Measurements from ENCODE around the gene RABL6.
"Not testable (repeated sequence)": the region's sequence is repeated elsewhere in the genome, so short reads cannot be mapped to it uniquely, and the experiment has no call there.

The RABL6 gene

DNA sequence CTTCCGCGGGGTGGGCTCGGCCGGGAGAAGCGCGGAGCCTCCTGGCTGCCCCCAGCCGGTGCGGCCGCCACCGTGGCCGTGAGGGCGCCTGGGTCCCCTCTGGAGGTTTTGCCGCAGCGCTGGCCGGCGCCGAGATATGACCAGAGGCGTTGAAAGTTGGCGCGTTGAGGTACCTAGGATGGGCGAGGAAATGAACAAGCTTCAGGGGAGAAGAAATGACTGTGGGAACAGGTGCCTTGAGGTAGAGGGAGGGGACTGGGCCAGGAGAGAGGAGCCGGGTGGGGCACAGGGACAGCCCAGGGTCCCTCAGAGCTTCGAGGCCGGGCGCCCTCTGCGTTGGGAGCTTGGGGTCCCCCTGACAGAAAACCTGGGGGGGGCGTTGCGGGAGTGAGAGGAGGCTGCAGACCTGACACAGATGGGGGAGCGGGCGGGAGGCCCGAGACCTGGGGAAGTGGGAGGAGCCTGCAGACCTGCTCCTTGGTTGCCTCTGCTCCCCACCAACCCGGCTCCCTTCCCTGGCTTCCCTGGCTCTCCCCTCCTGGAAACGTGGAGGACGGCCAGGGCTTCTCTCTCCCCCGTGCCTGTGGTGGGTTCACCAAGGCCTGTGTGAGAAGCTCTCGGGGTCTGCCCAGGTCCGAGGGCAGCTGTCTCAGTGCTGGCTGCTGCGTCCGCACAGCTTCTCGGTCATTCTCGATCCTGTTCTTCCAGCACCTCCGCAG, 14.2 kb downstream of the RABL6 start:
- no peak for DNase-seq

DNA sequence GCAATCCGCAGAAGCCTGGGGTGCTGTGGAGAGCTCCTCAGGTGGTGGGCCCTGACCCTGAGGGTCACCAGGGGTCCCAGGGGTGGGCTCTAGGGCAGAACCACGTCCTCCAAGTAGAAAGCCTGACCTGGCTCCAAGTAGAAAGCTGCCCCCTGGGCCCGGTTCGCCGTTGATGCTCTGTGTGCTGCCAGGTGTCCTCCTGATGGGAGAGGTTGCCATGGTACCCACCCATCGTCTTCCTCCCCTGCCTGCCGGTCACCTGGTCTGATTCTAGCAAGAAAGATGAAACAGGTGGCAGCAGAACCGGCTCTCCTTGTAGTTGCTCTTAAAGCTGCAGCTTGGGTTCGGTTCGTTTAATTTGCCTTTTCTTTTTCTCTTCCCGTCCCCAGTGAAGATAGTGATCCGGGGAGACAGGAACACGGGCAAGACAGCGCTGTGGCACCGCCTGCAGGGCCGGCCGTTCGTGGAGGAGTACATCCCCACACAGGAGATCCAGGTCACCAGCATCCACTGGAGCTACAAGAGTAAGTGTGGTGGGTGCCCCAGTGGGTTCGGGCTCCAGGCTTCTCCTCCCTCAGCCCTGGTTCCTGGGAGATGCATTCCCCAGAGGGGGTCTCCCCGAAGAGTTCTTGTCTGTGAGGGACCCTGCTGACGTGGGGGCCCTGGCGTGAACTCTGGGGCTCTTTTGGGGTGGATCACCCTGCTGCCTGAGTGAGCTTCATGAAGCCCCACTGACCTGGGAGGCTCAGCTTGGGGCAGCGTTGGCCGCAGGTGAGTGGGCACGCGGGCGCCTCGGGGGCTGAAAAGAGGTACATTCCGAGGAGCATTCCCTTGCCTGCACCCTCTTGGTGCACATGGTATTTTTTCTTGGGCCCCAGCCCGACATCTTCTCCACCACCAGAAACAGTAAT, 15.6 kb downstream of the RABL6 start:
- DNase-seq = no peak

DNA sequence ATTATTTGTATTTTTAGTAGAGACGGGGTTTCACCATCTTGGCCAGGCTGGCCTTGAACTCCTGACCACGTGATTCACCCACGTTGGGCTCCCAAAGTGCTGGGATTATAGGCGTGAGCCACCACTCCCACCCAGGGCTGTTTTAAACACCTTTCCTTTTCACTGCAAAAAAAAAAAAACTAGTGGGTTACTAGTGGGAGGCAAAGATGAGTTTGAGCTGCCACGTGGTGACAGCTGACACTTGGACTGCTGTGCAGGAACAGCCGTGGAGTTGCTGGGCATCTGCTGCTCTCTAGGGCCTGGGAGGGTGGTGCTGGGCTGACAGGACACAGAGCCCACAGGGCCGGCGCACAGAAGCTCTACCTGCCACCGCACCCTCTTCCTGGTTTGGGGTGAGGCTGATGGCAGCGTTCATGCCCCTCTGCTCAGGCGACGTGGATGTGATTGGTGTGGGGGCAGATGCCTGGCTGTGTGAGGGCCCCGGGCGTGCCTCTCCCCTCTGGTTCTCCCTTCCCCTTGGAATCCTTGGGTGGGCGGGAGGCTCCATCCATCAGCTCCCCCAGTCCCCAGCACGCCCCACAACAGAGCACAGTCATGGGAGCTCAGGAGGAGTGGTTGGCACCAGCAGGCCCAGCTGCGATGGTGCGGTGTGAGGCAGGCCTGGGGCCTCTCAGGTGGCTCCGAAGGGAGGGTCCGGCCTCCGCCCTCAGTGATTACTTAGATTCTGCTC, 16.9 kb downstream of the RABL6 start:
- DNase-seq = no peak

DNA sequence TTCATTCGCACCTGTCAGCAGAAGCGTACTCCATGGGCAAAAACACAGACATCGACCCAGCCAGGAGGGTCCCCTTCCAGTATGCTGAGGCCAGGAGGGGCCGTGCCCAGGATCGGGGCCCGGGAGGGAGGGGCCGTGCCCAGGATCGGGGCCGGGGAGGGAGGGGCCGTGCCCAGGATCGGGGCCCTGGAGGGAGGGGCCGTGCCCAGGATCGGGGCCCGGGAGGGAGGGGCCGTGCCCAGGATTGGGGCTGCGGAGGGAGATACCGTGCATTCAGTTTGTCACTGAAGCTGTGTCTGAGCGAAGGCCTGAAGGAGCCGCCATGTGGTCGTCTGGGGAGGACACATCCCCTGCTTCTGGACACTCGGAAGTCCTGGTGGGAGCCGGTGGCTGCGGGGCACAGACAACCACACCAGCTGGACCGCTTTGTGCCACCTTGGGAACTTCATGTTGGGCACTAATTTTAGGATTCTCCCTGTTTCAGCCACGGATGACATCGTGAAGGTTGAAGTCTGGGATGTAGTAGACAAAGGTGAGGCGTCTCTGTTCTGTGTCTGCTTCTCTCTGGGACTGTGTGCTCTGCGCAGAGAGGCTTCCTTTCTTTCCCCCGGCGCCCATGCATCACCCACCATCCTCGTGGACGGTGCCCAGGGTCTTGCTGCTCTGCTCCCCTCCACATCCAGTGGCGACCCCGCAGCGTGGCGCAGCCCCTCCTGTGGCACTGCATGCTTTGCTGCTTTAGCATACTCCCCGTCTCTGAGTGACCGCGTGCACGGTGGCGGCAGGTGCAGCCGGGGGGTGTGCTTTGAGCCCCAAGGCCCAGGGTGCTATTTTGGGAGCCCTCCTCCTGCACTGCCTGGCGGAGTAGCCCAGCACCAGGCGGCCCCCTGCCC, 17.8 kb downstream of the RABL6 start:
- DNase-seq = no peak

DNA sequence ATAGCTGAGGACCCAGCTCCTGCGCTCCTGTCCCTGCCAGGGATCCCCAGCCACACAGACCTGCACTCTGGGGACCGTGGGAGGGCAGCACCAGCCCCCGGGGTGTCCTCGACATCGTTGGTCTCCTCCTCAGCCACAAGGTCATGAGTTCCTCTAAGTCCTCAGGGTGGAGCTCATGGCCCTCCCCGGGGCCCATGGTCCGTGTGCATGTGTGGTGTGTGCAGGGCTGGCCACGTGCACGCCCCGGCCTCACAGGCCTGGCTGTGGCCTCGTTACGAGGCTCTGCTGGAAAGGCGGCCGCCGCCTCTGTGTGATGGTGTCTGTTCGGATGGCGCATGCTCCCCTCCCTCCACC, 18.4 kb downstream of the RABL6 start:
- DNase-seq = no peak

DNA sequence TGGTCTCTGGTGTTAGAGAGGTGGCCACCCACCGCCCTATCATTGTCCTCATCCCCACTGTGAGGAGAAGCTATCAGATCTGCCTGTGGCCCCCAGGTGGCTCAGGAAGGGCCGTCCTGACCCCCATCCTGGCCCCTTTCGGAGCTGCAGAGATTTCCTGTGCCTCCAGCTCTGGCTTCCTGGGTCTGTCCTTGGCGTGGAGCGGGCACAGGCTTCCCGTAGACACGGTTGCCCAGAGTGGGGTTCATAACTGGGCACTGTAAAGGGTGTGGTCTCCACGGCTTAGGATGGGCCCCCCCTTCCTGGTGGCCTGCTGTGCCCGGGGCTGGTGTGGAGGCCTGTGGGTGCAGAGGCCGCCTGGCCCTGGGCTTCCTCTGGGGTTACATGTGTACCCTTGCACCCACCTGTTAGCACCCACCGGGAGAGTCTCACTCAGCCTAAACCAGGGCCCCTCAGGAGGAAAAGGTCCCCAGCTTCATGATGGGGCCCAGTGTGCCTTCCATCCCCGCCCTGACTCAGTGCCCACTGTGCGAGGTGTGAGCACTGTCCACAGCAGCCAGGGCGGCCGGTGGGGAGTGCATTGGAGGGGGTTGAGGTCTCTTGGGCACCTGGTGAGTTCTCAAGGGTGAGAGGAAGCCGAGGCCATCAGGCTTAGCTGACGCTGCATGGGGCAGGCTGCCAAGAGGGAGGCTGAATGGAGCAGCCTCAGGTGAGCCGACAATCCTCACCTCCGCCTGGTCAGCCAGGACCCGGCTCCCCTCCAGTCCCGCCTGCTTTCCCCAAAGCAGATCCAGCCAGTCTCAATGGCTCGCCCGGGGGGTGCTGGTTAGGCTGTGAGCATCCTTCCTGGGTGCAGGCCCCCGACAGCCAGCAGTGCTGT, 19.2 kb downstream of the RABL6 start:
- DNase-seq = no peak

DNA sequence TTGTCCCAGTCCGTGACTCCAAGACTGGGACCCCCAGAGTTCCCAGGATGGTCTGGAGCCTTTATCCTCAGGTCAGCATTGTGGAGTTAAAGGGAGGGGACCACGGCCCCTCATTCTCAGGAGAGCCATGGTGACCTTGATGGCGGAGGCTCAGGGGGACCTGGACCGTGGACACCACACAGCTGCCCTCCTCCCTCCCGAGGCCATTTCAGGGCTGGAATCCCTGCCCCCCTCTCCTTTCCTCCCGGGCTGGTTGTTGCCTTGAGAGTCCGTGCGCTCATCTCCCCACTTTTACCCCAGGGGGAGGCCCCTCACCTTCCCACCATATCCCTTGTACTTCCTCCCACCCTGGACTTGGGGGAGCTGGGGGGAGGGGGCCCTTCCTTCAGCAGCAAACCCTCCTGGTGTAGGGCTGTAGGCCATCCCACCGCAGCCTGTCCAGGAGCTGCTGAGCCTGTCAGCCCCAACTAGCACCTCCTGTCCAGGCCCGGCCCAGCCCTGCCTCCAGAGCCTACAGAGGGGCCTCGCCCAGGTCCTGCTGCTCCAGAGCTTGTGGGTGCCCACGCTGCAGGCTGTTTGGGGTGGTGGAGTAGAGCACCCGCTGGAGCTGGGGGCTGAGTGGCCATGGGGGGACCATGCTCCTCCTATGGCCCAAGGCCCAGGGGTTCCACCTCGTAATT, 20.2 kb downstream of the RABL6 start:
- no peak for DNase-seq

DNA sequence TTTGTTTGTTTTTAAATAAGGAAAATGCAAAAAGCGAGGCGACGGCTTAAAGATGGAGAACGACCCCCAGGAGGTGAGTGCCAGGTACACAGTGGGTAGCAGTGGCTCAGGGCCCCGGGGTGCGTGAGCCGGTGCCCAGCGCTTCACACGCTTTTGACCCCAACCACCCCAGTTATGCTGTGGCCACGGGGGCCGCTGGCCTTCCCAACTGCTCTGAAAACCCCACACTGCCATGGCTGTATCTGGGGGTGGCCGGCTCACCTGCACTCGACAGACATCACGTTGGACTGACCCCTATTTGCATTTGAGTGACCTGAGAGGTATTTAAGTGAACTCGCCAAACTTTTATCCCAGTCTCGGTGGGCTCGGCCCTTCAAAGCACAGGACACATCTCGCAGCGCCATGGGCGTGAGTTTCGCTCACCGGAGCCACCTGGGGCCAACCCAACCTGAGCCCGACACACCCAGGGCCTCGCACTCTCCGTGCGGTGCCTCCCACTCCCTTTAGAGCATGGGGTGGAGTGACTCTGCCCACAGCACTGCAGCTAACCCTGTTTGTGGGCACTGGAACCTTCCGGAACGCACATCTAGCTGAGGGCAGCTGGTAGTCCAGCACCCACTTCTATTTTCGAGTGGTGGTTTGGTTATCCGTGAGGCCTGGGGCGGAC, 20.9 kb downstream of the RABL6 start:
- DNase-seq = no peak

DNA sequence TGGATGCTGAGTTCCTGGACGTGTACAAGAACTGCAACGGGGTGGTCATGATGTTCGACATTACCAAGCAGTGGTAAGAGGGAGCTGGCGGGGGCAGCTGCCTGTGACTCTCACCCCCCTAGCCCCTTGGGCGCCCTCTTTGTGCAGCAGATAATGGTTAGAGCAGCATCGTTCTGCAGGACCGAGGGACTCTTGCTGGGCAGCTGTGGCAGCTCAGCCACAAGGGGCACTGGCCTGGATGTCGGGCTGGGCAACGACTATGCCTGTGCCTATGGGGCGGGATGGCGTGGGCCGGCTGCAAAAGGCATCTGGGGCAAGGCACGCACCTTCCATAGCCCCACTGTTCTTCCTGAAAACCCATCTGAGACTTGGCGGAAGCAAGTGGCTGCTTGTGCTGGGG, 21.7 kb downstream of the RABL6 start:
- DNase-seq = no peak

DNA sequence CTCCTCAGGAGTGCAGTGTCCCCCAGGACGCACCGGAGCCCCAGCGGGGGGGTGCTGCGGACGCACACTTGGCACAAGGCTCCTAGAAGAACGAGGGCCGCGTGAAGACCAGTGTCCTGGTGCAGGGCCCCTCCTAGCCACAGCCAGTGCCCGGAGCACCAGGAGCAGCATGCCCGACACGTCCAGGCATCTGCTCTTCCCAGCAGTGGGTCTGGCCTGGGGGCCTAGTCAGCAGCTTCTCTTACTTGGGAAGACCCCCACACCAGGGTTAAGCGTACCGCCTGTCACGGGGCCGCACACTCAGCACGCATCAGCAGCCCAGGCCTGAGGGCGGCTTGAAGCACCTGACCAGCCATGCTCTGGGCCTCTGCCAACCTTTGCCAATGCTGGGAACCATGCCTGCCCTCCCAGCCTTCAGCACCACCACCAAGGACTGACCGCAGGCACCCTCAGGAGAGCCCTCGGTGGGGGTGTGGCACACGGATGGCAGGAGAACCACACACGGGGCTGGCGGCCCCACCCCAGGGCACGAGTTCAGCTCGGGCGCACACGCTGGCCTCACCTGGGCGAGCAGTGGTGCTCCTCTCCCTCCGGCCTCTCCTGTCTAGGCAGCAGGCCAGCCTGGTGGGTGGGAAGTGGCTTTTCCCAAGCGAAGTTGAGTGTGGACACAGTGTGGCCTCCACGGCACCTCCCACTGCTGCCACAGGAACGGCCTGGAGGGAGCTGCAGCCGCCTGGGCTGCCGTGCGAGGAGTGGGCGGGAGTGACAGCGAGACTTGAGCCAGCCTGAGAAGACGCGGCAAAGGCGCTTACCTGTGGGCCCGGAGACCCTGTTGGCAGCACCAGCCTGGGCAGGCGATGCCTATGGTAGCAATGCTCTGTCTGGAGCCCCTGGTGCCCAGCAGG, 22.5 kb downstream of the RABL6 start:
- no peak for DNase-seq

DNA sequence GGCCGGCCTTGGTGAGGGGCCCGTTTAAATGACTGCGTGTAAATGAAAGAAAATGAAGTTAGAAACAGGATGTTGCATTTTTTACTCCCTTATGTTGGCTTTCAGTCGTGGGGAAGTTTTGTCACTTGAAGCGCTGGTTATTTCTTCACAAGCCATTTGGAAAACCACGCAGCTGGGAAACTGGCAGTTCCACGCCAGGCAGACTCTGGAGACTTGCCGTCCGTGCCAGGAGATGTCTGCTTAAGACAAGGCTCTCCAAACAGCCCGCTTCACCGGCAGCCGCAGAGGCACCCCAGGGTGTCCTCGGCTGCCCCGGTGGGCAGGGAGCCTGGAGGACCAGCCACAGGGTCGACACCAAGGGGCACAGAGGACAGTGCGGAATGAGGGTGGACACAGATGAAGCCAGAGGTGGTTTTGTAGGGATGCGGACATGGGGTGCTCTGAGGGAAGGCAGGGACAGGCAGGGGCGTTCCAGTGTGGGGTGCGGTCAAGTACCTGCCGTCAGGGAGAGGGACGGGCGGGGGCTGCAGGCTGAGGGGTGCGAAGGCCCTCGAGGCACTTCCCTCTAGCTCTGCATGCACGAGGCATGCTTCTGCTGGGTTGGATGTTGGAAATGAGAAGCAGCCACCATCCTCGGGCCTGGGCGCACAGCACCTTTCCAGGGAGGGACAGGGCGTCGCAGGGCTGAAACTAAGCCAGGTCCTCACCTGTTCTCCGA, 23.4 kb downstream of the RABL6 start:
- DNase-seq = no peak

DNA sequence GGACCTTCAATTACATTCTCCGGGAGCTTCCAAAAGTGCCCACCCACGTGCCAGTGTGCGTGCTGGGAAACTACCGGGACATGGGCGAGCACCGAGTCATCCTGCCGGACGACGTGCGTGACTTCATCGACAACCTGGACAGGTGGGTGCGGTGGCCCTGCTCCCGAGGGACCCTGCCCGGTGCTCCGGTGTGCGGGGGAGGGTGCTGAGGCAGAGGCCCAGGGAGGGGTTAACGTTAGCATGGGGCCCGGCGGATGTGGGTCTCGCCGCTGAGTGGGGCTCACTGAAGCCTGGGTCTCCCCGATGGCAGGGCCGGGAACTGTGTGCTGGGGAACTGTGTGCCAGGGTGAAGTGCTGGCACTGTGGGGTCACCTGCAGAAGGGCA, 24.0 kb downstream of the RABL6 start:
- DNase-seq = no peak

DNA sequence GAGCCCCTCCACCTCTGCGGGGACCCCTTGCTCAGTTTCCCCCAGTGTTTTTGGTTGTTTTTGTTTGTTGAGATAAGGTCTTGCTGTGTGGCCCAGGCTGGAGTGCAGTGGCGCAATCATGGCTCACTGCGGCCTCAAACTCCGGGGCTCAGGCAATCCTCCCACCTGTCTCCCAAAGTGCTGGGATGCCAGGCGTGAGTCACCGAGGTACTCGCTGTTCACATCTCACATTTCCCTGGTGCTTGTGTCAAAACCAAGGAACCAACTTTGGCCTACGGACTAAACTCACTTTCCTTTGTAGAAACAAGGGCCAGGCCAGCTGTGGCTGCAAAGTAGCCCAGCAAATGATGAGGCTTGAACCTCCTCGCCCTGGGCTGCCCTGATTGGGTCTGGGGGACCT, 24.8 kb downstream of the RABL6 start:
- DNase-seq = no peak

DNA sequence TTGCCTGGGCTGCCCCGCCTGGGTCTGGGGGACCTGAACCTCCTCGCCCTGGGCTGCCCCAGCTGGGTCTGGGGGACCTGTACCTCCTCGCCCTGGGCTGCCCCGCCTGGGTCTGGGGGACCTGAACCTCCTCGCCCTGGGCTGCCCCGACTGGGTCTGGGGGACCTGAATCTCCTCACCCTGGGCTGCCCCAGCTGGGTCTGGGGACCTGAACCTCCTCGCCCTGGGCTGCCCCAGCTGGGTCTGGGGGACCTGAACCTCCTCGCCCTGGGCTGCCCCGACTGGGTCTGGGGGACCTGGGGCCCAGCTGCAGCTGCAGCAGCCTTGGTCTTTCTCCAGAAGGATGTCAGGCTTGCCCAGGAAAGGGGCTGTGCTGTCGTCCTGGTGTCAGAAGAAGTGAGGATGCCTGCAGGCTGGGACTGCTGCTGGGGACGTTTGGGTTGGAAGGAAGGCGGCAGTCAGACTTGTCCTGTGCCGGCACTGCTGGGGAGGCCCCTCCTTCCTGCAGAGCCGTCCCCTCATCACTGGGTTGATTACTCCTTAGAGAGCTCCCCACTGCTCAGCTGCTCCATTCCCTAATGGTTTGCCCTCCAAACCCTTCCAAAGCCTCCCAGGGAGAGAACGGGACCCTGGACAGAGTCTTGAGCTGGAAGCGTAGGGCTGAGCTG, 25.8 kb downstream of the RABL6 start:
- DNase-seq = not testable (repeated sequence)

DNA sequence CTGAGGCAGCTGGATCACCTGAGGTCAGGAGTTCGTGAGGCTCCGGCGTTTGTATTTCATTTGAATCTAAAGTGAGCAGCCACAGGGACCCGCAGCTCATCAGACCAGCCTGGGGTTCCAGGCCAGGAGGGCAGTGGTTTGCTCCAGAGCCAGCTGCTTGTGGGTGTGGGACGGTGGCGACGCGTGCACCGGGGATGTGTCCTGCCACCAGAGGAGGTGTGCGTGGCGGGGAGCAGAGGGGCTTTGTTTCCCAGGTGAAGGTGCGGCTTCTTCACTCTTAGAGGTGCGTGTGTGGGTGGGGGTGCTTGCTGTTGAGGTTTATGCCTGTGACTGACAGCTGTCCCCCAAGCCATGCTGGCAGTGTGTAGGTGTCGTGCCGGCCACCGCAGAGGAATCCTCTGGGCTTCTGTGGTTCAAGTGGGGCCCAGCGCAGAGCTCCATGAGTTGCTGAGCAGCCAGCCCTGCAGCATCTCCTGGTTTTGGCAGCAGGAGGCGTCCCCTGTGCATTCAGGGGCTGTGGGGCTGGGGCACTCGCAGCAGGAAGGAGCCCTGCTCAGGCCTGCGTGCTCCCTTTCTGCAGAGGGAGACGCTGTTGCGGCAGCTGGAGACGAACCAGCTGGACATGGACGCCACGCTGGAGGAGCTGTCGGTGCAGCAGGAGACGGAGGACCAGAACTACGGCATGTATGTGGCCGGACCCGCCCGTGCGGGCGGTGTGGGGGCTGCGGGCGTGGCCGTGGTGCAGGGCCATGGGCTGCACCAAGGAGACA, 27.6 kb downstream of the RABL6 start:
- no peak for DNase-seq

DNA sequence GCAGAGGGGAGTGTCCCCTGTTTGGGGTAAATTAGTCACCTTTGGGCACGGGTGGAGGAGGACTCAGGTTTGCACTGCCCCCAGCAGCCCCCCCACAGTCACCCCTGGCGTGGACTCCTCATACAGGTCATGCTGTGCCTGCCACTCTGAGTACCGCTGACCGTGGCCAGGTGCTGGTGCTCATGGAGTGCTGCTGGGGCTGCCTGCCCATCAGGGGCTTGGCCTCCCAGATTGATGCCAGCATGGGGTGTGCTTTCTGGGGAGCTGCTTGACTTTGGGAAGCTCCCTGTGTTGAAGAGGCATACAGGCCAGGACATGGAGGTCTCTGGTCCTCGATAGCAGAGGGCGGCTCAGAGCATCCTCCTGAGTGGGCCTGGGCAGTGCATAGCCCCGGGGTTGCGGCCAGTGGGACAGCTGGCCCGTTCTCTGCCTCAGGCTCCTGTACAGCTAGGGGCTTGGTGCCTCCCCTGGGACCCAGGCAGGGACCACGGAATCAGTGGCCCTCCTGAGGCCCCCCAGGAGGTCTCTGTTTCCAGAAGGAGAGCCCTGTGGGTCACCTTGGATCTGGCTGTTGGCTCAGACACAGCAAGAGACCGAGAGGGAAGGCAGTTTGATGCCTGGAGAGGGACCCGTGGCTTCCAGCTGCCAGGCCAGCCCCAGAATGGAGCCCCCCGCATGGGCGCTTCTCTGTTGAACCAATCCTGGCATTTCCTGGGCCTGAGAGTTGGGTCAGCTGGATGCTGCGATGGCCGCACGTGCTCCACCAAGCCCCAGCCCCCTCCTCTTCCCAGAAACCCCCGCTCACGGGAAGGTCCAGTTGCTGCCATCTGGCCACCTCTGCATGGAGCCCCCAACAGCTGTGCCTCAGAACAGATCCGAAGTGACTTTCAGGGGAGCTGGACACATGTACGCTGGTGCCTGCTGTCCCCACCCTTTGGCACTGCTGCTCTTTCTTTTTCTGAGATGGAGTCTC, 28.5 kb downstream of the RABL6 start:
- no peak for DNase-seq

Data from CD4-positive, alpha-beta T cell treated with Interleukin-17A for 1 hour (primary cell).